Mesothelial cell of epicardium (in vitro differentiated cells): ENCODE measurements around the gene PRUNE2. TPM values are rescaled to one million over a fixed set of nuclear protein-coding genes. Genes with fewer than 3 reads are reported as not detected.

Source experiments
- DNase-seq, 2 experiments: peaks; one replicate each; pipeline ENCODE4 v3.0.0; 2021; ENCODE audit warnings: low spot score in 2 of 2; ENCODE audit not compliant: unreplicated experiment in 2 of 2
- H3K27ac Mint-ChIP-seq: 2 replicates; pipeline ENCODE4 v1.8.0; 2021; ENCODE audit warnings: mixed read lengths
- H3K27me3 Mint-ChIP-seq: 2 replicates; pipeline ENCODE4 v1.8.0; 2021; ENCODE audit warnings: low read depth, mixed read lengths
- H3K36me3 Mint-ChIP-seq: 2 replicates; pipeline ENCODE4 v1.8.0; 2021; ENCODE audit warnings: mixed read lengths
- H3K4me1 Mint-ChIP-seq: 2 replicates; pipeline ENCODE4 v1.8.0; 2021; ENCODE audit warnings: mixed read lengths
- H3K4me3 Mint-ChIP-seq: 2 replicates; pipeline ENCODE4 v1.8.0; 2021; ENCODE audit warnings: mild to moderate bottlenecking, moderate library complexity, mixed read lengths
- H3K9me3 Mint-ChIP-seq: 2 replicates; pipeline ENCODE4 v1.8.0; 2021; ENCODE audit warnings: mixed read lengths
- total RNA-seq: library from RNA; stranded (reverse); gene quantifications from 3 replicates; pipeline ENCODE4 v1.2.1, GENCODE V29; 2021
- TF ChIP-seq, protein P1 (sequence below): fragments of 200-600 bp; sonication (generic); IDR thresholded peaks from one replicate; pipeline ENCODE4 v1.5.0; 2021; ENCODE audit warnings: antibody characterized with exemption; ENCODE audit not compliant: unreplicated experiment

Gene PRUNE2
- total RNA-seq, 1 donor from 2014 or later, result 3.4 TPM

GRCh38 chr9:76564297-76564696, 341.6 kb downstream of the PRUNE2 start:
- Mint-ChIP-seq H3K27ac (no peak overlapping the region), H3K9me3 (peaks cover 4% of the 10 kb centered on the region), H3K27me3 (no peaks in the 10 kb centered on the region), H3K36me3 (no peaks in the 10 kb centered on the region), H3K4me3 (no peak overlapping the region), H3K4me1 (peaks cover 40% of the 10 kb centered on the region)
- TF ChIP-seq, protein P1, sequence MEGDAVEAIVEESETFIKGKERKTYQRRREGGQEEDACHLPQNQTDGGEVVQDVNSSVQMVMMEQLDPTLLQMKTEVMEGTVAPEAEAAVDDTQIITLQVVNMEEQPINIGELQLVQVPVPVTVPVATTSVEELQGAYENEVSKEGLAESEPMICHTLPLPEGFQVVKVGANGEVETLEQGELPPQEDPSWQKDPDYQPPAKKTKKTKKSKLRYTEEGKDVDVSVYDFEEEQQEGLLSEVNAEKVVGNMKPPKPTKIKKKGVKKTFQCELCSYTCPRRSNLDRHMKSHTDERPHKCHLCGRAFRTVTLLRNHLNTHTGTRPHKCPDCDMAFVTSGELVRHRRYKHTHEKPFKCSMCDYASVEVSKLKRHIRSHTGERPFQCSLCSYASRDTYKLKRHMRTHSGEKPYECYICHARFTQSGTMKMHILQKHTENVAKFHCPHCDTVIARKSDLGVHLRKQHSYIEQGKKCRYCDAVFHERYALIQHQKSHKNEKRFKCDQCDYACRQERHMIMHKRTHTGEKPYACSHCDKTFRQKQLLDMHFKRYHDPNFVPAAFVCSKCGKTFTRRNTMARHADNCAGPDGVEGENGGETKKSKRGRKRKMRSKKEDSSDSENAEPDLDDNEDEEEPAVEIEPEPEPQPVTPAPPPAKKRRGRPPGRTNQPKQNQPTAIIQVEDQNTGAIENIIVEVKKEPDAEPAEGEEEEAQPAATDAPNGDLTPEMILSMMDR, result no peak
- DNase-seq, result no peak

GRCh38 chr9:76562511-76562911, 343.4 kb downstream of the PRUNE2 start:
- TF ChIP-seq, protein P1, result no peak
- Mint-ChIP-seq H3K4me3 (no peak overlapping the region), H3K9me3 (no peaks in the 10 kb centered on the region), H3K4me1 (peaks cover 41% of the 10 kb centered on the region), H3K27ac (peak overlapping the region; percentile 10), H3K36me3 (no peaks in the 10 kb centered on the region), H3K27me3 (no peaks in the 10 kb centered on the region)
- DNase-seq, result no peak

- TF ChIP-seq, protein P1, result no peak
- Mint-ChIP-seq H3K4me3 (no peak overlapping the region), H3K9me3 (no peaks in the 10 kb centered on the region), H3K27ac (no peak overlapping the region), H3K4me1 (peaks cover 47% of the 10 kb centered on the region), H3K27me3 (no peaks in the 10 kb centered on the region), H3K36me3 (no peaks in the 10 kb centered on the region)
- DNase-seq, result no peak
Observed at GRCh38 chr9:76561900-76562299, 344.0 kb downstream of the PRUNE2 start.

Other genes starting within 250 kb of the PRUNE2 start
- gene PCA3, start 141.7 kb downstream of the PRUNE2 start, total RNA-seq, result not detected in 3 replicates
- not detected in 3 replicates for gene FOXB2, start 113.5 kb upstream of the PRUNE2 start, total RNA-seq